H1 (cell line): Measurements from ENCODE around the gene SLC25A17.

Source experiments
- CBX8 ChIP-seq: fragments of 300-800, 300-1000 bp; sonication (generic); IDR thresholded peaks from 2 replicates; pipeline ENCODE4 v1.7.1; 2016; ENCODE audit warnings: low read depth, low read length, borderline replicate concordance
- CHD2 ChIP-seq: IDR thresholded peaks from 2 replicates; pipeline ENCODE4 v1.6.1; 2012; ENCODE audit warnings: low read length, improper control_type of control experiment
- EP300 ChIP-seq, 2 experiments: IDR thresholded peaks; 1 replicate in 1 of 2; 2 replicates in 1 of 2; pipeline ENCODE4 v1.6.1; 2011 to 2012; ENCODE audit warnings: low read depth in 2 of 2, low read length in 2 of 2, mild to moderate bottlenecking in 2 of 2, borderline replicate concordance in 1 of 2, inconsistent platforms in 1 of 2, moderate library complexity in 1 of 2
- EZH2 ChIP-seq: fragments of 200-600 bp; sonication (generic); IDR thresholded peaks from 2 replicates; pipeline ENCODE4 v1.7.1; 2012; ENCODE audit warnings: low read depth, mild to moderate bottlenecking, moderate library complexity, low read length, inconsistent platforms; ENCODE audit not compliant: severe bottlenecking
- GTF2F1 ChIP-seq: IDR thresholded peaks from 2 replicates; pipeline ENCODE4 v1.6.1; 2012; ENCODE audit warnings: low read depth, low read length, improper control_type of control experiment, borderline replicate concordance
- NRF1 ChIP-seq: IDR thresholded peaks from 2 replicates; pipeline ENCODE4 v1.6.1; 2011; ENCODE audit warnings: mild to moderate bottlenecking, low read depth, low read length, improper control_type of control experiment
- SIX5 ChIP-seq: IDR thresholded peaks from 2 replicates; pipeline ENCODE4 v1.6.1; 2011; ENCODE audit warnings: mild to moderate bottlenecking, low read depth, low read length
- TF ChIP-seq, protein P1 (sequence below), 3 experiments: IDR thresholded peaks; 1 replicate in 2 of 3; 2 replicates in 1 of 3; pipeline versions ENCODE4 v1.5.1 to v1.6.1; 2011; ENCODE audit warnings: low read length in 3 of 3, mild to moderate bottlenecking in 3 of 3, inconsistent platforms in 2 of 3, low read depth in 1 of 3, moderate library complexity in 1 of 3; ENCODE audit not compliant: insufficient read depth in 1 of 3; ENCODE audit errors: control extremely low read depth in 1 of 3
- TF ChIP-seq, protein P2 (sequence below): IDR thresholded peaks from 2 replicates; pipeline ENCODE4 v1.6.1; 2011; ENCODE audit warnings: low read depth, mild to moderate bottlenecking, low read length; ENCODE audit not compliant: insufficient read depth
- TF ChIP-seq, protein P3 (sequence below): IDR thresholded peaks from 2 replicates; pipeline ENCODE4 v1.6.1; 2012; ENCODE audit warnings: inconsistent platforms

DNA sequence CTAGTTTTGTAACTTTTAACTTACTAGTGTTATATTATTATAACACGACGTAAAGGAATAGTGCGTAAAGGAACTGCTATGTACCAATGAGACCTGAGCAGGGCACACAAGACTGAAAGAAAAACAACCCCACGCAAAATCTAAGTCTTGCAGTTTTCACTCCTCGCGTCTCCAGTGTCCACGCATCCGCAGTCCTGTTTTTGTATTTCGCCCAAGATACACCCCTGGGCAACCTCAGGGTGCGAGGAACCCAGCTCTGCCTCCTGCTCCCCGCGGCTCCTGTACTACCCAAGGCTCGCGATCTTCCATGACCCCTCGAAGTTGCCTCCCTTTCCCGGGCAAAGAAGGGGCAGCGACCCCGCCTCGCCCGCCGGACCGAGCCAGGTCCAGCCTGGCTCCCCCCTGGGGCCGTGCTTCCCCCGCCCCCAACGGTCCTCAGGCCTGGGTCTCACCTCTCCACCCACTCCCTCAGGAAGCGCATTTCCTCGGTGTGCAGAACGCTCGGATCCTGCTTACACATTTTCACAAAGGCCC is 36.9 kb upstream of the SLC25A17 start:
- TF ChIP-seq, protein P1, sequence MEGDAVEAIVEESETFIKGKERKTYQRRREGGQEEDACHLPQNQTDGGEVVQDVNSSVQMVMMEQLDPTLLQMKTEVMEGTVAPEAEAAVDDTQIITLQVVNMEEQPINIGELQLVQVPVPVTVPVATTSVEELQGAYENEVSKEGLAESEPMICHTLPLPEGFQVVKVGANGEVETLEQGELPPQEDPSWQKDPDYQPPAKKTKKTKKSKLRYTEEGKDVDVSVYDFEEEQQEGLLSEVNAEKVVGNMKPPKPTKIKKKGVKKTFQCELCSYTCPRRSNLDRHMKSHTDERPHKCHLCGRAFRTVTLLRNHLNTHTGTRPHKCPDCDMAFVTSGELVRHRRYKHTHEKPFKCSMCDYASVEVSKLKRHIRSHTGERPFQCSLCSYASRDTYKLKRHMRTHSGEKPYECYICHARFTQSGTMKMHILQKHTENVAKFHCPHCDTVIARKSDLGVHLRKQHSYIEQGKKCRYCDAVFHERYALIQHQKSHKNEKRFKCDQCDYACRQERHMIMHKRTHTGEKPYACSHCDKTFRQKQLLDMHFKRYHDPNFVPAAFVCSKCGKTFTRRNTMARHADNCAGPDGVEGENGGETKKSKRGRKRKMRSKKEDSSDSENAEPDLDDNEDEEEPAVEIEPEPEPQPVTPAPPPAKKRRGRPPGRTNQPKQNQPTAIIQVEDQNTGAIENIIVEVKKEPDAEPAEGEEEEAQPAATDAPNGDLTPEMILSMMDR (IDR thresholded peaks at IDR 0.05; ENCODE audit: control extremely low read depth in 1 of 3, insufficient read depth in 1 of 3, low read depth in 1 of 3, low read length in 3 of 3) = no peak
- TF ChIP-seq EZH2 (no peak), EP300 (IDR thresholded peaks at IDR 0.05; ENCODE audit: borderline replicate concordance in 1 of 2, low read depth in 2 of 2, low read length in 2 of 2) (no peak), CBX8 (no peak), NRF1 (no peak), CHD2 (no peak), SIX5 (no peak), GTF2F1 (no peak)
- TF ChIP-seq, protein P2, sequence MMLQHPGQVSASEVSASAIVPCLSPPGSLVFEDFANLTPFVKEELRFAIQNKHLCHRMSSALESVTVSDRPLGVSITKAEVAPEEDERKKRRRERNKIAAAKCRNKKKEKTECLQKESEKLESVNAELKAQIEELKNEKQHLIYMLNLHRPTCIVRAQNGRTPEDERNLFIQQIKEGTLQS = no peak
- TF ChIP-seq, protein P3, sequence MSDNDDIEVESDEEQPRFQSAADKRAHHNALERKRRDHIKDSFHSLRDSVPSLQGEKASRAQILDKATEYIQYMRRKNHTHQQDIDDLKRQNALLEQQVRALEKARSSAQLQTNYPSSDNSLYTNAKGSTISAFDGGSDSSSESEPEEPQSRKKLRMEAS = no peak
